ENCODE results near the gene STPG2. TPM values are rescaled to one million over a fixed set of nuclear protein-coding genes. Genes with fewer than 3 reads are reported as not detected.

STPG2 gene
- not detected in 2 replicates for total RNA-seq

DNA sequence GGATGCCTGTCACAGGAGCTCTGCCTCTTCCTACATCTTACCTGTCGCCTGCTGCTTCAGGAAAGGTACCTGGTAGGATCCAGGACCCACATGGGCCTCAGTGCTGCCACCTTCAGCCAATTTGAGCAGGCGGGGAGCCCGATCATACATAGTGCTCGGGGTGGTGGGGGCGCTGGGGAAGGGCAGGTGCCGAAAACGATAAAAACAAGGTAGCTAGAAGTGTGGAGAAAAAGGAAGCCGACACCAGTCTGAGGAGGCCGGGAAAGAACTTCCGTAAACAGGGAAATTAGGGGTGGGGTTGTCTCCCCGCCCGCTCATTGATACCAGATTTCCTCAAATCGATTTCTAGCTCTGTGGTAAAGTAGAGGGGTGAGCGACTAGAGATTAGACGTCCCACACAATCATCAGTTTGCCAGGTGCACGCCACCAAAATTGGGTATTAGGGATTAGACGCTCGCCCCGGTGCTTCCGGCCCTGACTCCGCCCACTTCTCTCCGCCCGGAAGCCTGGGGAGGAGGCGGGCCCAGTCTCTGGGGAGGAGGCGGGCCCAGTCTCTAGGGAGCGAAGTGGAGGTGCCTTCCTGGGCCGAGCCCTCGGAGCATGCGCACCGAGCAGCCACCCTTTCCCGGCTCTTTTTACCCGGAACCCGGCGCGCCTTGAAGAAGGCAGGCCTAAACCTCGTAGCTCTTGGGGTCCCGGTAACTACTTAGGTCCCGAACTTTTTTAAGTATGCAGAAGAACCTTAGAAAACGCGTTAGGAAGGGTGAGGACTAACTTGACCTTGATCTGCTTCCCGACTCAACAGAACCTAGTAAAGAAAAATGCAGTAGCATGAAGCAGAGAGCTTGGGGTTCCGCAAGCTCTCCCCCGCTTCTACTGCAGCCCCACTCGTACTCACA lies at the start of gene STPG2:
Gene STPG2 (minus strand): TSS at position 476 of the 899 bp plus-strand sequence.

Other genes starting within 250 kb of the STPG2 start
- gene RAP1GDS1, start 117.9 kb upstream of the STPG2 start, total RNA-seq, result 25.9 and 43.4 TPM in 2 replicates